KMS-11 (cell line): ENCODE data around the gene ERC2.

Source experiments
- H2AFZ ChIP-seq: fragments of 200-600 bp; sonication (generic); 2 replicates; pipeline ENCODE4 v1.6.1; 2016; ENCODE audit warnings: antibody characterized with exemption, mixed run types, low read depth
- H3K27ac ChIP-seq: fragments of 200-600 bp; sonication (generic); 2 replicates; pipeline ENCODE4 v1.6.1; 2016; ENCODE audit warnings: mild to moderate bottlenecking, mixed run types
- H3K27me3 ChIP-seq: fragments of 200-600 bp; sonication (generic); 2 replicates; pipeline ENCODE4 v1.6.1; 2017; ENCODE audit warnings: mild to moderate bottlenecking, low read depth, mixed run types, moderate library complexity; ENCODE audit not compliant: insufficient read depth
- H3K36me3 ChIP-seq: fragments of 200-600 bp; sonication (generic); 2 replicates; pipeline ENCODE4 v1.6.1; 2017; ENCODE audit warnings: mild to moderate bottlenecking, mixed run types; ENCODE audit not compliant: insufficient read depth
- H3K4me1 ChIP-seq: fragments of 200-600 bp; sonication (generic); 2 replicates; pipeline ENCODE4 v1.6.1; 2016; ENCODE audit warnings: mild to moderate bottlenecking, low read depth, mixed run types; ENCODE audit not compliant: poor library complexity, severe bottlenecking
- H3K4me2 ChIP-seq: fragments of 200-600 bp; sonication (generic); 2 replicates; pipeline ENCODE4 v1.7.0; 2016; ENCODE audit warnings: mild to moderate bottlenecking, mixed run types
- H3K4me3 ChIP-seq: fragments of 200-600 bp; sonication (generic); IDR thresholded peaks from 2 replicates; pipeline ENCODE4 v1.6.1; 2017; ENCODE audit warnings: low read depth, low read length, mixed read lengths; ENCODE audit not compliant: insufficient read depth
- H3K79me2 ChIP-seq: fragments of 200-600 bp; sonication (generic); 2 replicates; pipeline ENCODE4 v1.6.1; 2016; ENCODE audit warnings: low read depth, mixed run types; ENCODE audit not compliant: insufficient read depth
- H3K9ac ChIP-seq: fragments of 200-600 bp; sonication (generic); 2 replicates; pipeline ENCODE4 v1.6.1; 2016; ENCODE audit warnings: mild to moderate bottlenecking, mixed run types
- H4K20me1 ChIP-seq: fragments of 200-600 bp; sonication (generic); 2 replicates; pipeline ENCODE4 v1.6.1; 2016; ENCODE audit warnings: mild to moderate bottlenecking, mixed run types; ENCODE audit not compliant: insufficient read depth
- CTCF ChIP-seq: fragments of 200-600 bp; sonication (generic); conservative IDR thresholded peaks from 2 replicates; pipeline ENCODE4 v1.6.1; 2017; ENCODE audit warnings: low read depth, mild to moderate bottlenecking, antibody characterized with exemption, low read length, moderate library complexity, mixed read lengths

Gene ERC2

GRCh38 chr3:55648591-55649318 is 819.5 kb downstream of the ERC2 start:
- Histone ChIP-seq H4K20me1 (no peaks in the 10 kb centered on the region), H2AFZ (no peak overlapping the region), H3K36me3 (no peaks in the 10 kb centered on the region), H3K9ac (no peak overlapping the region), H3K79me2 (no peaks in the 10 kb centered on the region), H3K27ac (no peak overlapping the region), H3K4me3 (no peak overlapping the region), H3K27me3 (no peaks in the 10 kb centered on the region), H3K4me1 (peaks cover 16% of the 10 kb centered on the region), H3K4me2 (no peak overlapping the region)
- no peak for TF ChIP-seq CTCF

GRCh38 chr3:55647670-55648069 is 820.6 kb downstream of the ERC2 start:
- no peak overlapping the region for H3K9ac ChIP-seq
- no peak for TF ChIP-seq CTCF
- H3K27me3 ChIP-seq, result no peaks in the 10 kb centered on the region
- no peaks in the 10 kb centered on the region for H3K36me3 ChIP-seq
- no peak overlapping the region for H3K4me3 ChIP-seq
- no peak overlapping the region for H3K27ac ChIP-seq
- no peak overlapping the region for H2AFZ ChIP-seq
- no peaks in the 10 kb centered on the region for H3K79me2 ChIP-seq
- H3K4me1 ChIP-seq, result peaks cover 5% of the 10 kb centered on the region
- no peak overlapping the region for H3K4me2 ChIP-seq
- H4K20me1 ChIP-seq, result no peaks in the 10 kb centered on the region

- H3K4me3 ChIP-seq, result no peak overlapping the region
- no peaks in the 10 kb centered on the region for H3K27me3 ChIP-seq
Measured at GRCh38 chr3:55647063-55647462, 821.2 kb downstream of the ERC2 start.

GRCh38 chr3:55646121-55646520 is 822.1 kb downstream of the ERC2 start:
- Histone ChIP-seq H3K4me1 (no peaks in the 10 kb centered on the region), H3K4me3 (no peak overlapping the region), H3K79me2 (no peaks in the 10 kb centered on the region), H2AFZ (no peak overlapping the region), H3K9ac (no peak overlapping the region), H3K27ac (no peak overlapping the region), H4K20me1 (no peaks in the 10 kb centered on the region), H3K27me3 (no peaks in the 10 kb centered on the region), H3K36me3 (no peaks in the 10 kb centered on the region), H3K4me2 (no peak overlapping the region)
- no peak for TF ChIP-seq CTCF

More at GRCh38 chr3:55647063-55647462, 821.2 kb downstream of the ERC2 start:
- Histone ChIP-seq H3K36me3 (no peaks in the 10 kb centered on the region), H3K4me2 (no peak overlapping the region), H3K4me1 (no peaks in the 10 kb centered on the region), H3K27ac (no peak overlapping the region), H2AFZ (no peak overlapping the region), H4K20me1 (no peaks in the 10 kb centered on the region), H3K9ac (no peak overlapping the region), H3K79me2 (no peaks in the 10 kb centered on the region)
- TF ChIP-seq CTCF, result no peak
